HG03460 (cell line): Measurements from ENCODE around the gene FAP.

Experiments used
- ATAC-seq: cut with Tn5 transposase; IDR thresholded peaks from one replicate; pipeline ENCODE4 v1.9.1; 2021; ENCODE audit not compliant: unreplicated experiment

FAP gene

GRCh38 chr2:162243294-162243693 is at the start of gene FAP:
Gene FAP (minus strand): TSS chr2:162243445. CDS start chr2:162243327, 118 bp downstream.
- no peak for ATAC-seq

GRCh38 chr2:162291748-162292147 is 48.5 kb upstream of the FAP start:
- ATAC-seq, result no peak

- no peak for ATAC-seq
These were observed 39.6 kb upstream of the FAP start for GRCh38 chr2:162282765-162283425.

- ATAC-seq, result no peak
These were observed 37.4 kb upstream of the FAP start for GRCh38 chr2:162280654-162281053.

- no peak for ATAC-seq
These were observed 34.1 kb upstream of the FAP start for GRCh38 chr2:162277381-162277780.

GRCh38 chr2:162267996-162268395 is 24.8 kb upstream of the FAP start:
- ATAC-seq, result no peak

- ATAC-seq, result no peak
These were observed 24.3 kb upstream of the FAP start for GRCh38 chr2:162267496-162267895.

- no peak for ATAC-seq
These were observed 23.2 kb upstream of the FAP start for GRCh38 chr2:162266460-162266760.

GRCh38 chr2:162265666-162266459 is 22.6 kb upstream of the FAP start:
- no peak for ATAC-seq

GRCh38 chr2:162261032-162261945 is 18.0 kb upstream of the FAP start:
- peak; percentile 61 for ATAC-seq

GRCh38 chr2:162258686-162259085 is 15.4 kb upstream of the FAP start:
- ATAC-seq, result no peak

GRCh38 chr2:162258169-162258568 is 14.9 kb upstream of the FAP start:
- no peak for ATAC-seq

- ATAC-seq, result no peak
These were observed 14.2 kb upstream of the FAP start for GRCh38 chr2:162257425-162257824.

- no peak for ATAC-seq
These were observed 13.3 kb upstream of the FAP start for GRCh38 chr2:162256591-162256991.

GRCh38 chr2:162254236-162254871 is 11.1 kb upstream of the FAP start:
- ATAC-seq, result no peak

GRCh38 chr2:162253435-162253834 is 10.2 kb upstream of the FAP start:
- ATAC-seq, result no peak

GRCh38 chr2:162252153-162252552 is 8.9 kb upstream of the FAP start:
- no peak for ATAC-seq

- ATAC-seq, result no peak
These were observed 2.5 kb upstream of the FAP start for GRCh38 chr2:162245781-162246180.

- no peak for ATAC-seq
These were observed 1.8 kb upstream of the FAP start for GRCh38 chr2:162245061-162245460.

- no peak for ATAC-seq
These were observed 1.3 kb upstream of the FAP start for GRCh38 chr2:162244541-162245031.

- no peak for ATAC-seq
These were observed 470 bp upstream of the FAP start for GRCh38 chr2:162243715-162244114.
